Measurements from ENCODE around the gene EPHB2.

DNA sequence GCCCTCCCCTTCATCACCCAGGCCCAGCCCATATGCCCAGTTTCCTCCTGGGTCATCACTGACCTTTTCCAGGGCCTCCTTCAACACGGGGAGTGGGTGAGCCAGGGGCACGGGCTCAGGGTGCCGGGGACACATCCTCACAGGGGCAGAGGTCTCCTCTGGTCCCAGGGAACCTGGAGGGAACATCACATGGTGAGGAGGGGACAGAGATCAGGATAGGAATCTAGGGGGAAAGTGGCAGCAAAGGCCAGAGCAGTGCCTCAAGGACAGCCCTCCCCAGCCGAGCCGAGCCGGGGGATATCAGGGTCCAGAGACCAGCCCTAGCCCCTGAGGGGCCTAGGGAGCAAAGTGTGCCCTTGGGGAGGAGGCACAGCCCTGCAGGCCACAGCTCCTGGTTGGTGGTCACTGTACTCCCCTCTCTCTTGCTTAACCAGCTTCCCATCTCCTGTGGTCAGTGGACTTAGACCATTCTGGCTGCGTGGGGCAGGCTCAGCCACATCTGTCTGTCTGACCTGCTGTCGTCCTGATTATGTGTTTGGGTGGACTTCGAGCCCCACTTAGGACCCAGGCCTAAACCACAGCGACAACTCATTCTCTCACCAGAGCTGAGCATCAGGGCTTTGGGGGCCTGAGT lies 252.5 kb downstream of the EPHB2 start:
- TF ChIP-seq, protein P1, sequence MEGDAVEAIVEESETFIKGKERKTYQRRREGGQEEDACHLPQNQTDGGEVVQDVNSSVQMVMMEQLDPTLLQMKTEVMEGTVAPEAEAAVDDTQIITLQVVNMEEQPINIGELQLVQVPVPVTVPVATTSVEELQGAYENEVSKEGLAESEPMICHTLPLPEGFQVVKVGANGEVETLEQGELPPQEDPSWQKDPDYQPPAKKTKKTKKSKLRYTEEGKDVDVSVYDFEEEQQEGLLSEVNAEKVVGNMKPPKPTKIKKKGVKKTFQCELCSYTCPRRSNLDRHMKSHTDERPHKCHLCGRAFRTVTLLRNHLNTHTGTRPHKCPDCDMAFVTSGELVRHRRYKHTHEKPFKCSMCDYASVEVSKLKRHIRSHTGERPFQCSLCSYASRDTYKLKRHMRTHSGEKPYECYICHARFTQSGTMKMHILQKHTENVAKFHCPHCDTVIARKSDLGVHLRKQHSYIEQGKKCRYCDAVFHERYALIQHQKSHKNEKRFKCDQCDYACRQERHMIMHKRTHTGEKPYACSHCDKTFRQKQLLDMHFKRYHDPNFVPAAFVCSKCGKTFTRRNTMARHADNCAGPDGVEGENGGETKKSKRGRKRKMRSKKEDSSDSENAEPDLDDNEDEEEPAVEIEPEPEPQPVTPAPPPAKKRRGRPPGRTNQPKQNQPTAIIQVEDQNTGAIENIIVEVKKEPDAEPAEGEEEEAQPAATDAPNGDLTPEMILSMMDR (IDR thresholded peaks at IDR 0.05; ENCODE audit: poor library complexity, severe bottlenecking), result no peak
- TF ChIP-seq SMC3 (conservative IDR thresholded peaks at IDR 0.05; ENCODE audit: poor library complexity) (no peak), EP300 (conservative IDR thresholded peaks at IDR 0.05; ENCODE audit: poor library complexity, severe bottlenecking) (no peak), POLR2AphosphoS5 (IDR thresholded peaks at IDR 0.05) (no peak), TAF1 (IDR thresholded peaks at IDR 0.05; ENCODE audit: low read depth) (no peak), EZH2 (IDR thresholded peaks at IDR 0.05; ENCODE audit: borderline replicate concordance, insufficient read depth, low read length, poor library complexity, severe bottlenecking) (no peak), RAD21 (conservative IDR thresholded peaks at IDR 0.05) (no peak), MXI1 (conservative IDR thresholded peaks at IDR 0.05; ENCODE audit: poor library complexity, severe bottlenecking) (no peak)
- TF ChIP-seq, protein P2, sequence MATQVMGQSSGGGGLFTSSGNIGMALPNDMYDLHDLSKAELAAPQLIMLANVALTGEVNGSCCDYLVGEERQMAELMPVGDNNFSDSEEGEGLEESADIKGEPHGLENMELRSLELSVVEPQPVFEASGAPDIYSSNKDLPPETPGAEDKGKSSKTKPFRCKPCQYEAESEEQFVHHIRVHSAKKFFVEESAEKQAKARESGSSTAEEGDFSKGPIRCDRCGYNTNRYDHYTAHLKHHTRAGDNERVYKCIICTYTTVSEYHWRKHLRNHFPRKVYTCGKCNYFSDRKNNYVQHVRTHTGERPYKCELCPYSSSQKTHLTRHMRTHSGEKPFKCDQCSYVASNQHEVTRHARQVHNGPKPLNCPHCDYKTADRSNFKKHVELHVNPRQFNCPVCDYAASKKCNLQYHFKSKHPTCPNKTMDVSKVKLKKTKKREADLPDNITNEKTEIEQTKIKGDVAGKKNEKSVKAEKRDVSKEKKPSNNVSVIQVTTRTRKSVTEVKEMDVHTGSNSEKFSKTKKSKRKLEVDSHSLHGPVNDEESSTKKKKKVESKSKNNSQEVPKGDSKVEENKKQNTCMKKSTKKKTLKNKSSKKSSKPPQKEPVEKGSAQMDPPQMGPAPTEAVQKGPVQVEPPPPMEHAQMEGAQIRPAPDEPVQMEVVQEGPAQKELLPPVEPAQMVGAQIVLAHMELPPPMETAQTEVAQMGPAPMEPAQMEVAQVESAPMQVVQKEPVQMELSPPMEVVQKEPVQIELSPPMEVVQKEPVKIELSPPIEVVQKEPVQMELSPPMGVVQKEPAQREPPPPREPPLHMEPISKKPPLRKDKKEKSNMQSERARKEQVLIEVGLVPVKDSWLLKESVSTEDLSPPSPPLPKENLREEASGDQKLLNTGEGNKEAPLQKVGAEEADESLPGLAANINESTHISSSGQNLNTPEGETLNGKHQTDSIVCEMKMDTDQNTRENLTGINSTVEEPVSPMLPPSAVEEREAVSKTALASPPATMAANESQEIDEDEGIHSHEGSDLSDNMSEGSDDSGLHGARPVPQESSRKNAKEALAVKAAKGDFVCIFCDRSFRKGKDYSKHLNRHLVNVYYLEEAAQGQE (IDR thresholded peaks at IDR 0.05; ENCODE audit: borderline replicate concordance), result no peak
